Progenitor cell of endocrine pancreas (in vitro differentiated cells): ENCODE results near the gene TRPC1. TPM values are rescaled to one million over a fixed set of nuclear protein-coding genes. Genes with fewer than 3 reads are reported as not detected.

Experiments
- DNase-seq: peaks from one replicate; pipeline ENCODE4 v3.0.0; 2021; ENCODE audit warnings: low spot score; ENCODE audit not compliant: unreplicated experiment
- H3K27ac Mint-ChIP-seq: 2 replicates; pipeline ENCODE4 v1.8.0; 2021; ENCODE audit warnings: mild to moderate bottlenecking, moderate library complexity, mixed read lengths
- H3K27me3 Mint-ChIP-seq: 2 replicates; pipeline ENCODE4 v1.8.0; 2021; ENCODE audit warnings: mixed read lengths
- H3K36me3 Mint-ChIP-seq: 2 replicates; pipeline ENCODE4 v1.8.0; 2022; ENCODE audit warnings: mixed read lengths; ENCODE audit not compliant: insufficient read depth
- H3K4me1 Mint-ChIP-seq: 2 replicates; pipeline ENCODE4 v1.8.0; 2021; ENCODE audit warnings: low read depth, mixed read lengths
- H3K4me3 Mint-ChIP-seq: 2 replicates; pipeline ENCODE4 v1.8.0; 2021; ENCODE audit warnings: low read depth, mild to moderate bottlenecking, moderate library complexity, mixed read lengths
- H3K9me3 Mint-ChIP-seq: 2 replicates; pipeline ENCODE4 v1.8.0; 2021; ENCODE audit warnings: low read depth, mixed read lengths
- total RNA-seq: library from RNA; stranded (reverse); gene quantifications from 2 replicates; pipeline ENCODE4 v1.2.1, GENCODE V29; 2021
- TF ChIP-seq, protein P1 (sequence below): fragments of 200-600 bp; sonication (generic); IDR thresholded peaks from one replicate; pipeline ENCODE4 v1.5.0; 2021; ENCODE audit warnings: antibody characterized with exemption, mild to moderate bottlenecking; ENCODE audit not compliant: unreplicated experiment

TRPC1 gene
- total RNA-seq, 1 donor from 2014 or later, result 16.5 TPM

DNA sequence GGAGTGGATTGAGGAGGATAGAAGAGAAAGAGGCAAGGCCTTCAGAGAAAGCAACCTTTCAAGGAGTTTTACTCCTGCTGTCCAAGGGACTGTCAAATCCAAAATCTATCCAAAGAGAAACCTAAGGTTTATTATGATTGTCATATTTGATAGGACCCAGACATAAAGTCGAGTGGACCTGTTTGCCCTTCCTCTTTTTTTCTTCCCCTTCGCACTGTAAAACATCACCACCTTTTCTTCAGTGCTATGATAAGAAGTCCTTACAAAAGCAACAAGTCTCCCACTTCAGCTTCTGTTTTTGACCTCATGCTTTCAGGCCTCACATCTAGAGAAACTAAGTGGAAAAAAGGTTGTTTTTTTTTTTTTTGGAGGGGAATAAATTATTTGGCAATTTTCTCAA, 73.0 kb downstream of the TRPC1 start:
- no peaks in the 10 kb centered on the region for H3K4me1 Mint-ChIP-seq
- no peaks in the 10 kb centered on the region for H3K27me3 Mint-ChIP-seq
- DNase-seq, result no peak
- TF ChIP-seq, protein P1, sequence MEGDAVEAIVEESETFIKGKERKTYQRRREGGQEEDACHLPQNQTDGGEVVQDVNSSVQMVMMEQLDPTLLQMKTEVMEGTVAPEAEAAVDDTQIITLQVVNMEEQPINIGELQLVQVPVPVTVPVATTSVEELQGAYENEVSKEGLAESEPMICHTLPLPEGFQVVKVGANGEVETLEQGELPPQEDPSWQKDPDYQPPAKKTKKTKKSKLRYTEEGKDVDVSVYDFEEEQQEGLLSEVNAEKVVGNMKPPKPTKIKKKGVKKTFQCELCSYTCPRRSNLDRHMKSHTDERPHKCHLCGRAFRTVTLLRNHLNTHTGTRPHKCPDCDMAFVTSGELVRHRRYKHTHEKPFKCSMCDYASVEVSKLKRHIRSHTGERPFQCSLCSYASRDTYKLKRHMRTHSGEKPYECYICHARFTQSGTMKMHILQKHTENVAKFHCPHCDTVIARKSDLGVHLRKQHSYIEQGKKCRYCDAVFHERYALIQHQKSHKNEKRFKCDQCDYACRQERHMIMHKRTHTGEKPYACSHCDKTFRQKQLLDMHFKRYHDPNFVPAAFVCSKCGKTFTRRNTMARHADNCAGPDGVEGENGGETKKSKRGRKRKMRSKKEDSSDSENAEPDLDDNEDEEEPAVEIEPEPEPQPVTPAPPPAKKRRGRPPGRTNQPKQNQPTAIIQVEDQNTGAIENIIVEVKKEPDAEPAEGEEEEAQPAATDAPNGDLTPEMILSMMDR, result no peak
- no peaks in the 10 kb centered on the region for H3K9me3 Mint-ChIP-seq
- H3K36me3 Mint-ChIP-seq, result peaks cover 7% of the 10 kb centered on the region
- H3K27ac Mint-ChIP-seq, result no peak overlapping the region
- H3K4me3 Mint-ChIP-seq, result no peak overlapping the region

DNA sequence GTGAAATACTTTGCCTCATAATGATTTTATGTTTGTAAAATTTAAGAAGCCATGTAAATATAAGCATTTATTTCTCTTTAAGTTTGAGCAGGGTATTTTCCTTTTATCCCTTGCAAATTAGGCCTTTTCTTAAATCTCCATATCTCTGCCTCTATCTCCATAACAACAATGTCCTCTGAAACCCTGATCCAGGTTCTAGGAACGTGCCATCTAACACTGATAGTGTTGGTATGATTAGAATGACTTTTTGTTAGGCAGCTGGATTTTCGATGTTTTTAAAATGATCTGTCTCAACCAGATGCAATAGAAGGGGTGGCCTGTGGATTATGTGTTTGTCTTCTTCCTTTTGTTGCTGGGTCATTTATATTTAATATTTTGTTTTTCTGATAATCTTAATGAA, 77.9 kb downstream of the TRPC1 start:
- no peaks in the 10 kb centered on the region for H3K9me3 Mint-ChIP-seq
- no peak overlapping the region for H3K27ac Mint-ChIP-seq
- H3K36me3 Mint-ChIP-seq, result peaks cover 2% of the 10 kb centered on the region
- TF ChIP-seq, protein P1, result no peak
- no peak overlapping the region for H3K4me3 Mint-ChIP-seq
- no peaks in the 10 kb centered on the region for H3K4me1 Mint-ChIP-seq
- no peak for DNase-seq
- no peaks in the 10 kb centered on the region for H3K27me3 Mint-ChIP-seq

DNA sequence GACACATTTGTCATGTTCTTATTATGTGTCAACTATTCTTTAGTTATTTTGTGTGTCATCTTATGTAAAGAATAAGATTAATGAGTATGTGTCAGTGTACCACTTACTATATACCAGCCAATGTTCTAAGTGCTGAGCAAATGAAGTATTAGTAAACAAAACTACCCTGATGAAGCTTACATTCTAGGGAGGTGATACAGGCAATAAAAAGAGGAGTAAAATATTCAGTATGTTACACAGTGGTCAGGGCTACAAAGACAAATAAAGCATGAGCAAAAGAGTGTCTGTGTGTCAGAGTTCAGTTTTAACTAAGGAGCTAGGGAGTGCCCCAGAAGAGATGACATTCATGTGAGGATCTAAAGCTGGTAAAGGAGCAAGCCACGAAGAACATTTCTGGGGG, 79.1 kb downstream of the TRPC1 start:
- no peak for DNase-seq
- Mint-ChIP-seq H3K4me3 (no peak overlapping the region), H3K36me3 (peaks cover 2% of the 10 kb centered on the region), H3K27me3 (no peaks in the 10 kb centered on the region), H3K27ac (peak overlapping the region; percentile 12), H3K9me3 (no peaks in the 10 kb centered on the region), H3K4me1 (no peaks in the 10 kb centered on the region)
- TF ChIP-seq, protein P1, result no peak

DNA sequence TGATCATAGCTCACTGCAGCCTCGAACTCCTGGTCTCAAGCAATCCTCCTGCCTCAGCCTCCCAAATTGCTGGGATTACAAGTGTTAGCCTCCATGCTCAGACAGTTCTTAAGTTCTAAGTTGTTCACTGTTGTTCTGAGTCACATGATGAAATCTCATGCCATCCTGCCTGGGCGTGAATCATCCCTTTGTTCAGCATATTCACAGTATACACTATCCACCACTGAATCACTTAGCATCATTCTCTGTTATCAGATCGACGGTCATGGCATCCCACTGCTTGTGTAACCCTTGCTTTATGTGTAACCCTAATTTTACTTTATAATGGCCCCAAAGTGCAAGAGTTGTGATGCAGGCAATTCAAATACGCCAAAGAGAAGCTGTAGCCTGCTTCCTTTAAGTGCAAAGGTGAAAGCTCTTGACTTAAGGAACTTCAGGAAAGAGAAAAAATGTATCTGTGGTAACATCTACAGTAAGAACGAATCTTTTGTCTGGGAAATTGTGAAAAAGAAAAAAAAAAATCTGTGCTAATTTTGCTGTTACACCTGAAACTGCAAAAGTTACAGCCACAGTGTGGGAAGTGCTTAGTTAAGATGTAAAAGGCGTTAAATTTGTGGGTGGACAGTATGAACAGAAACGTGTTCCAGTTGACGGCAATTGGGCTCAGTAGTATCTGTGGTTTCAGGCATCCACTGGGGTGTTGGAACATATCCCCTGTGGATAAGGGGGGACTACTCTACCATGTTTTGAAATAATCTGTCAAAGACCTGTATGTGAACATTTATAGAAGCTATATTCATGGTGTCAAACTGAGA, 84.5 kb downstream of the TRPC1 start:
- Mint-ChIP-seq H3K4me3 (no peak overlapping the region), H3K36me3 (peaks cover 2% of the 10 kb centered on the region), H3K9me3 (no peaks in the 10 kb centered on the region), H3K27me3 (no peaks in the 10 kb centered on the region), H3K27ac (peak overlapping the region; percentile 20), H3K4me1 (no peaks in the 10 kb centered on the region)
- DNase-seq, result no peak
- TF ChIP-seq, protein P1, result no peak

DNA sequence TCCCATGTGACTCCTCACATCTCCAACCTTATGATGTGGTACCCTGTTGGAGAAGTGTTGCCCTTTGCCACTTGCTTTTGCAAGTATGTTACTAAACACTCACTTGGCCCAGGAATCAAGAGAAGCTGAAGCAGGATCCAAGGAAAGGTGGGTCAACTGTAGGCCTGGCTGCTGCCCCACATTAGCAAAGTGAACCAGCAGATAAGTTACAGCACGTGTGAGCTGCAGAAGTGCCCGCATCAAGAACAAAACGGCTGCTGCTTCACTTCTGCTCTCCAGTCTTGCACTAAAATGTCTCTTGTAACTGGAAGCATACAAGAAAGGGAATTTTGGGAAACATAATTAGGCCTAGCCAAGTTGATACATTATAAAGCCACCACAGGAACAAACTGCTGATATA, 85.4 kb downstream of the TRPC1 start:
- H3K36me3 Mint-ChIP-seq, result peaks cover 2% of the 10 kb centered on the region
- H3K9me3 Mint-ChIP-seq, result no peaks in the 10 kb centered on the region
- H3K4me3 Mint-ChIP-seq, result no peak overlapping the region
- H3K27ac Mint-ChIP-seq, result no peak overlapping the region
- TF ChIP-seq, protein P1, result no peak
- DNase-seq, result no peak
- H3K4me1 Mint-ChIP-seq, result no peaks in the 10 kb centered on the region
- H3K27me3 Mint-ChIP-seq, result no peaks in the 10 kb centered on the region
